Osteocyte (in vitro differentiated cells): ENCODE data around the gene SEZ6L. TPM values are rescaled to one million over a fixed set of nuclear protein-coding genes. Genes with fewer than 3 reads are reported as not detected.

Source experiments
- DNase-seq: peaks from one replicate; pipeline ENCODE4 v3.0.0; 2021; ENCODE audit warnings: mixed read lengths; ENCODE audit not compliant: unreplicated experiment; ENCODE audit errors: extremely low spot score
- H3K27ac Mint-ChIP-seq: one replicate; pipeline ENCODE4 v1.8.0; 2021; ENCODE audit warnings: mild to moderate bottlenecking, mixed read lengths; ENCODE audit not compliant: unreplicated experiment
- H3K27me3 Mint-ChIP-seq: one replicate; pipeline ENCODE4 v1.8.0; 2021; ENCODE audit warnings: mixed read lengths; ENCODE audit not compliant: unreplicated experiment
- H3K36me3 Mint-ChIP-seq: one replicate; pipeline ENCODE4 v1.8.0; 2021; ENCODE audit warnings: mixed read lengths; ENCODE audit not compliant: unreplicated experiment
- H3K4me1 Mint-ChIP-seq: one replicate; pipeline ENCODE4 v1.8.0; 2021; ENCODE audit warnings: mixed read lengths; ENCODE audit not compliant: unreplicated experiment
- H3K4me3 Mint-ChIP-seq: one replicate; pipeline ENCODE4 v1.8.0; 2021; ENCODE audit warnings: mild to moderate bottlenecking, moderate library complexity, mixed read lengths; ENCODE audit not compliant: unreplicated experiment
- H3K9me3 Mint-ChIP-seq: one replicate; pipeline ENCODE4 v1.8.0; 2021; ENCODE audit warnings: mixed read lengths; ENCODE audit not compliant: unreplicated experiment
- total RNA-seq: library from RNA; stranded (reverse); gene quantifications from 2 replicates; pipeline ENCODE4 v1.2.1, GENCODE V29; 2021
- TF ChIP-seq, protein P1 (sequence below): fragments of 200-600 bp; sonication (generic); IDR thresholded peaks from 2 replicates; pipeline ENCODE4 v1.5.0; 2021; ENCODE audit warnings: antibody characterized with exemption, mild to moderate bottlenecking, moderate library complexity

The SEZ6L gene
- total RNA-seq, 1 donor from 2014 or later: not detected

DNA sequence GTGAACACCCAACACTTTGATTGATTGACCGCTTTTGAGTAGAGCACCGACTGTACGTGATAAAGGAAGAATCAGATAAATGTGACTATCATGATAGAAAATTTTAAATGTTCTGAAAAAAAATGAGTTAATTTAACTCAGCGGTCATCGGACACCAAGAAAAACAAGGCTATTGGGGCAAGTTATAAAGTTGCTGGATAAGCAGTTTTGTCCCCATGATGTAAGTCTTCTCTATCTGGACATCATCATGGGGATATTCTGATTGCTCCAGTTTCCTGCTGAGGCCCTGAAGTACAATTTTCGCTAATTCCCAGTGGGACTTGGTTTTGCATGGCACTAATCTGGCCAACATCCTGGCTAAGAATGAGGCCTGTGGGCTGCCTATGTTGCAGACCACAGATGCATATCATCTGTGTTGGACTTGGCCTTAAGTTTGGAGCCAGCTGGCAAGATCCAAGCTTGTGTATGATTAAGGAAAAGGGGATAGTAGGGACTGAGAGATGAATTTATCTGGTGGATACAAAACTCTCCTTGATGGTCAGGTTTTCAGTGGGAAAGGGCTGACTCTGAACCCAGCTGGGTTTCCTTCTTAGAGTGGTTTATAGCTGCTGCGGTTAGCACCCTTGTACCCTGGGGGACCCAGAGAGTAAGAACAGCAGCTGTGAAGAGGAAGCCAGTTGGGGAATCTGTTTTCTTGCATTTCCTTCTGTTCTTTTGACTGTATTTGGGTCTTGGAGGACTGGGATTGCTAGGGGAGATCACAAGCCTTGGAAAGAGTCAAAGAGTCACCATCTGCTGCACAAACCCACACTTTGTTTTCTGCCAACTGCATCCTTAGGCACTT, 118.3 kb downstream of the SEZ6L start:
- Mint-ChIP-seq H3K27me3 (peaks cover 25% of the 10 kb centered on the region), H3K4me3 (no peak overlapping the region), H3K36me3 (no peaks in the 10 kb centered on the region), H3K9me3 (no peaks in the 10 kb centered on the region), H3K4me1 (no peaks in the 10 kb centered on the region), H3K27ac (no peak overlapping the region)
- no peak for DNase-seq
- TF ChIP-seq, protein P1, sequence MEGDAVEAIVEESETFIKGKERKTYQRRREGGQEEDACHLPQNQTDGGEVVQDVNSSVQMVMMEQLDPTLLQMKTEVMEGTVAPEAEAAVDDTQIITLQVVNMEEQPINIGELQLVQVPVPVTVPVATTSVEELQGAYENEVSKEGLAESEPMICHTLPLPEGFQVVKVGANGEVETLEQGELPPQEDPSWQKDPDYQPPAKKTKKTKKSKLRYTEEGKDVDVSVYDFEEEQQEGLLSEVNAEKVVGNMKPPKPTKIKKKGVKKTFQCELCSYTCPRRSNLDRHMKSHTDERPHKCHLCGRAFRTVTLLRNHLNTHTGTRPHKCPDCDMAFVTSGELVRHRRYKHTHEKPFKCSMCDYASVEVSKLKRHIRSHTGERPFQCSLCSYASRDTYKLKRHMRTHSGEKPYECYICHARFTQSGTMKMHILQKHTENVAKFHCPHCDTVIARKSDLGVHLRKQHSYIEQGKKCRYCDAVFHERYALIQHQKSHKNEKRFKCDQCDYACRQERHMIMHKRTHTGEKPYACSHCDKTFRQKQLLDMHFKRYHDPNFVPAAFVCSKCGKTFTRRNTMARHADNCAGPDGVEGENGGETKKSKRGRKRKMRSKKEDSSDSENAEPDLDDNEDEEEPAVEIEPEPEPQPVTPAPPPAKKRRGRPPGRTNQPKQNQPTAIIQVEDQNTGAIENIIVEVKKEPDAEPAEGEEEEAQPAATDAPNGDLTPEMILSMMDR: no peak

GRCh38 chr22:26289611-26290101, 120.4 kb downstream of the SEZ6L start:
- H3K27ac Mint-ChIP-seq: no peak overlapping the region
- peaks cover 26% of the 10 kb centered on the region for H3K27me3 Mint-ChIP-seq
- TF ChIP-seq, protein P1: no peak
- DNase-seq: no peak
- no peaks in the 10 kb centered on the region for H3K4me1 Mint-ChIP-seq
- H3K36me3 Mint-ChIP-seq: no peaks in the 10 kb centered on the region
- no peaks in the 10 kb centered on the region for H3K9me3 Mint-ChIP-seq
- no peak overlapping the region for H3K4me3 Mint-ChIP-seq

DNA sequence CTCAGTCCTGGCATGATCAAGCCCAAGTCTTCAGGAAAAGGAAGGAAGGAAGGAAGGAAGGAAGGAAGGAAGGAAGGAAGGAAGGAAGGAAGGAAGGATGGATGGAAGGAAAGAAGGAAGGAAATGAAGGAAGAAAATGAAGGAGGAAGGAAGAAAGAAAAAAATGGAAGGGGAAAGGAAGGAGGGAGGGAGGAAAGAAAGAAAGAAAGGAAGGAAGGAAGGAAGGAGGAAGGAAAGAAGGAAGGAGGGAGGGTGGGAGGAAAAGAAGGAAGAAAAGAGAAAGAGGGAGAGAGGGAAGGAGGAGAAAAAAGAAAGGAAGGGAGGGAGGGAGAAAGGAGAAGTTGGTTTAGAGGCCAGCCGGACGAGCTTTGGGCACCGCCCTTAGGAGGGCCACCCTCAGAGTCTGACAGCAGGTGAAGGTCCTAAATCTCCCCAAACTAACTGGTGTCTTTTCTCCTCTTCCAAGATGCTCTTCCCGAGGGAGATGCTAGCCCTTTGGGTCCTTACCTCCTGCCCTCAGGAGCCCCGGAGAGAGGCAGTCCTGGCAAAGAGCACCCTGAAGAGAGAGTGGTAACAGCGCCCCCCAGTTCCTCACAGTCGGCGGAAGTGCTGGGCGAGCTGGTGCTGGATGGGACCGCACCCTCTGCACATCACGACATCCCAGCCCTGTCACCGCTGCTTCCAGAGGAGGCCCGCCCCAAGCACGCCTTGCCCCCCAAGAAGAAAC, 122.8 kb downstream of the SEZ6L start:
- Mint-ChIP-seq H3K4me1 (no peaks in the 10 kb centered on the region), H3K9me3 (no peaks in the 10 kb centered on the region), H3K36me3 (no peaks in the 10 kb centered on the region), H3K27ac (no peak overlapping the region), H3K27me3 (peaks cover 34% of the 10 kb centered on the region), H3K4me3 (no peak overlapping the region)
- DNase-seq: no peak
- TF ChIP-seq, protein P1: no peak

- H3K9me3 Mint-ChIP-seq: no peaks in the 10 kb centered on the region
- no peak overlapping the region for H3K27ac Mint-ChIP-seq
- H3K27me3 Mint-ChIP-seq: peaks cover 33% of the 10 kb centered on the region
- no peak for DNase-seq
- H3K4me1 Mint-ChIP-seq: no peaks in the 10 kb centered on the region
- H3K36me3 Mint-ChIP-seq: no peaks in the 10 kb centered on the region
- no peak overlapping the region for H3K4me3 Mint-ChIP-seq
- TF ChIP-seq, protein P1: no peak
Measured at GRCh38 chr22:26292667-26292995, 123.4 kb downstream of the SEZ6L start.

DNA sequence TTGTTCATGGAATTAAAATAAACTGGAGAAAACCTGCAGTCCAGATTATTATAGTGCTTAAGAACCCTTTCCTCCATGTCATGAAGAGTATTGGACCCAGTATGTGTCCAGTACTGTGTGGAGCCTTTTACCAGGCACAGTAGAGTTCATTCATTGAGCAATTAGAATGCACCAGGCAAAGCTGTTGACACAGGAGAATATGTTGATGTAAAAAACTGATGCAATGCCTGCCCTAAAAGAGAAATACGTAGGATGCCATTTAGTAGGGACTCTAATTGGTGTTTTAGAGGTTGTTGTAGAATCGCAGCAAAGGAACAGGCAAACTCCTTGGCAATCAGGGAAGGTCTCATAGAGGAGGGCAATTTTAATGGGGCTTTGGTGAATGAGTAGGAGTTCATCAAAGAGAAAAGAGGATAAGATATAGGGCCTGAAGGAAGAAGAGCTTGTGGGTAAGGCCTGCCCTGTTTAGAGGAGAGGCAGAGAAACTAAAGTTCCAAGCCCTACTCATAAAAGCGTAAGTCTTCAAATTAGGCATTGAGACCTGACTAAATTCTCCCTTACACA, 126.4 kb downstream of the SEZ6L start:
- H3K9me3 Mint-ChIP-seq: no peaks in the 10 kb centered on the region
- no peak overlapping the region for H3K27ac Mint-ChIP-seq
- H3K36me3 Mint-ChIP-seq: no peaks in the 10 kb centered on the region
- peaks cover 39% of the 10 kb centered on the region for H3K27me3 Mint-ChIP-seq
- TF ChIP-seq, protein P1: no peak
- DNase-seq: no peak
- H3K4me1 Mint-ChIP-seq: no peaks in the 10 kb centered on the region
- H3K4me3 Mint-ChIP-seq: no peak overlapping the region
